Mononuclear cell (primary cell): Measurements from ENCODE around the gene HMOX1. TPM values are rescaled to one million over a fixed set of nuclear protein-coding genes. Genes with fewer than 3 reads are reported as not detected.
A peak's percentile ranks its signal among the peaks of the same experiment; 100 is the strongest.

Source experiments
- H3K27me3 ChIP-seq: 2 replicates; pipeline ENCODE4 v1.6.0; 2011; ENCODE audit warnings: low read length, control low read depth; ENCODE audit not compliant: insufficient read depth
- H3K4me1 ChIP-seq: 2 replicates; pipeline ENCODE4 v1.5.1; 2011; ENCODE audit warnings: mild to moderate bottlenecking, low read length, control low read depth; ENCODE audit not compliant: insufficient read depth
- H3K4me3 ChIP-seq: 2 replicates; pipeline ENCODE4 v1.5.1; 2011; ENCODE audit warnings: mild to moderate bottlenecking, low read length, moderate library complexity
- H3K9me3 ChIP-seq: 2 replicates; pipeline ENCODE4 v1.5.1; 2011; ENCODE audit warnings: low read depth, mild to moderate bottlenecking, control low read depth, low read length
- total RNA-seq: library from RNA; depleted of rRNA; stranded (reverse); fragments of >200 nt; gene quantifications from one replicate; pipeline ENCODE4 v1.2.3, GENCODE V29; 2012

HMOX1 gene
- total RNA-seq, result 46.6 TPM

- Histone ChIP-seq H3K9me3 (no peaks in the 10 kb centered on the region), H3K4me3 (peak within 1 kb of the TSS; percentile 69), H3K4me1 (peaks cover 86% of the 10 kb centered on the region), H3K27me3 (peaks cover 3% of the 10 kb centered on the region)
Measured at GRCh38 chr22:35380537-35381423, at the start of gene HMOX1. Gene HMOX1, plus strand, starts transcription at chr22:35381096. Its CDS starts 78 bp downstream, at chr22:35381174.

- Histone ChIP-seq H3K9me3 (no peaks in the 10 kb centered on the region), H3K4me3 (no peak overlapping the region), H3K27me3 (no peaks in the 10 kb centered on the region), H3K4me1 (peaks cover 54% of the 10 kb centered on the region)
Measured at GRCh38 chr22:35332278-35332677, 48.6 kb upstream of the HMOX1 start.

GRCh38 chr22:35333220-35333619 is 47.7 kb upstream of the HMOX1 start:
- peaks cover 45% of the 10 kb centered on the region for H3K4me1 ChIP-seq

GRCh38 chr22:35334004-35334403 is 46.9 kb upstream of the HMOX1 start:
- Histone ChIP-seq H3K9me3 (no peaks in the 10 kb centered on the region), H3K27me3 (no peaks in the 10 kb centered on the region), H3K4me1 (peaks cover 37% of the 10 kb centered on the region), H3K4me3 (no peak overlapping the region)

More at GRCh38 chr22:35333220-35333619, 47.7 kb upstream of the HMOX1 start:
- H3K9me3 ChIP-seq, result no peaks in the 10 kb centered on the region
- H3K4me3 ChIP-seq, result no peak overlapping the region
- H3K27me3 ChIP-seq, result no peaks in the 10 kb centered on the region

GRCh38 chr22:35335468-35335867 is 45.4 kb upstream of the HMOX1 start:
- Histone ChIP-seq H3K9me3 (no peaks in the 10 kb centered on the region), H3K4me3 (no peak overlapping the region), H3K27me3 (no peaks in the 10 kb centered on the region), H3K4me1 (peaks cover 22% of the 10 kb centered on the region)

- Histone ChIP-seq H3K4me1 (peaks cover 15% of the 10 kb centered on the region), H3K4me3 (no peak overlapping the region), H3K27me3 (no peaks in the 10 kb centered on the region), H3K9me3 (no peaks in the 10 kb centered on the region)
Measured at GRCh38 chr22:35335936-35336781, 44.7 kb upstream of the HMOX1 start.

GRCh38 chr22:35337932-35338331 is 43.0 kb upstream of the HMOX1 start:
- no peaks in the 10 kb centered on the region for H3K27me3 ChIP-seq
- peaks cover 13% of the 10 kb centered on the region for H3K4me1 ChIP-seq
- no peak overlapping the region for H3K4me3 ChIP-seq
- H3K9me3 ChIP-seq, result no peaks in the 10 kb centered on the region

- Histone ChIP-seq H3K27me3 (no peaks in the 10 kb centered on the region), H3K4me1 (no peaks in the 10 kb centered on the region), H3K4me3 (no peak overlapping the region), H3K9me3 (no peaks in the 10 kb centered on the region)
Measured at GRCh38 chr22:35341090-35341874, 39.6 kb upstream of the HMOX1 start.

- Histone ChIP-seq H3K9me3 (no peaks in the 10 kb centered on the region), H3K4me1 (no peaks in the 10 kb centered on the region), H3K27me3 (no peaks in the 10 kb centered on the region), H3K4me3 (no peak overlapping the region)
Measured at GRCh38 chr22:35342390-35342789, 38.5 kb upstream of the HMOX1 start.

GRCh38 chr22:35343664-35344550 is 37.0 kb upstream of the HMOX1 start:
- Histone ChIP-seq H3K27me3 (no peaks in the 10 kb centered on the region), H3K4me1 (no peaks in the 10 kb centered on the region), H3K9me3 (no peaks in the 10 kb centered on the region), H3K4me3 (no peak overlapping the region)

GRCh38 chr22:35344956-35345690 is 35.8 kb upstream of the HMOX1 start:
- Histone ChIP-seq H3K9me3 (no peaks in the 10 kb centered on the region), H3K4me1 (no peaks in the 10 kb centered on the region), H3K4me3 (no peak overlapping the region), H3K27me3 (no peaks in the 10 kb centered on the region)

GRCh38 chr22:35345808-35346505 is 34.9 kb upstream of the HMOX1 start:
- H3K4me1 ChIP-seq, result peaks cover 7% of the 10 kb centered on the region
- H3K4me3 ChIP-seq, result no peak overlapping the region
- no peaks in the 10 kb centered on the region for H3K9me3 ChIP-seq
- no peaks in the 10 kb centered on the region for H3K27me3 ChIP-seq

GRCh38 chr22:35346596-35347220 is 34.2 kb upstream of the HMOX1 start:
- no peaks in the 10 kb centered on the region for H3K9me3 ChIP-seq
- H3K4me3 ChIP-seq, result no peak overlapping the region
- peaks cover 14% of the 10 kb centered on the region for H3K4me1 ChIP-seq
- H3K27me3 ChIP-seq, result no peaks in the 10 kb centered on the region
